GM15510 (cell line): ENCODE data around the gene OTOS.
A peak's percentile ranks its signal among the peaks of the same experiment; 100 is the strongest.

Experiments
- POLR2A ChIP-seq: IDR thresholded peaks from 3 replicates; pipeline ENCODE4 v1.6.1; 2011; ENCODE audit warnings: borderline replicate concordance; ENCODE audit not compliant: insufficient read length; ENCODE audit errors: extremely low read depth

OTOS gene

GRCh38 chr2:240137596-240138253 is 2.7 kb downstream of the OTOS start:
- TF ChIP-seq POLR2A, result no peak

GRCh38 chr2:240136671-240137292 is 3.7 kb downstream of the OTOS start:
- no peak for TF ChIP-seq POLR2A

GRCh38 chr2:240136013-240136670 is 4.3 kb downstream of the OTOS start, which contains the start of gene COPS9:
TSS of gene COPS9 (minus strand) at chr2:240136305. CDS start at chr2:240136284, 21 bp downstream.
- peak; percentile 82 for TF ChIP-seq POLR2A

- TF ChIP-seq POLR2A, result no peak
Measured at GRCh38 chr2:240135706-240136012, 4.8 kb downstream of the OTOS start.

GRCh38 chr2:240134956-240135520 is 5.4 kb downstream of the OTOS start:
- no peak for TF ChIP-seq POLR2A

- TF ChIP-seq POLR2A, result no peak
Measured at GRCh38 chr2:240134466-240134865, 6.0 kb downstream of the OTOS start.

- TF ChIP-seq POLR2A, result no peak
Measured at GRCh38 chr2:240133401-240133800, 7.1 kb downstream of the OTOS start.

- no peak for TF ChIP-seq POLR2A
Measured at GRCh38 chr2:240132651-240132980, 7.8 kb downstream of the OTOS start.

GRCh38 chr2:240131941-240132650 is 8.4 kb downstream of the OTOS start:
- TF ChIP-seq POLR2A, result no peak

- TF ChIP-seq POLR2A, result no peak
Measured at GRCh38 chr2:240131296-240131695, 9.2 kb downstream of the OTOS start.

- no peak for TF ChIP-seq POLR2A
Measured at GRCh38 chr2:240130393-240131195, 9.9 kb downstream of the OTOS start.

GRCh38 chr2:240129731-240130392 is 10.6 kb downstream of the OTOS start:
- TF ChIP-seq POLR2A, result no peak

GRCh38 chr2:240129311-240129710 is 11.1 kb downstream of the OTOS start:
- TF ChIP-seq POLR2A, result no peak
